Uterus (tissue), 4 donors: ENCODE results near the gene TMEM150A. TPM values are rescaled to one million over a fixed set of nuclear protein-coding genes. Genes with fewer than 3 reads are reported as not detected.
A peak's percentile ranks its signal among the peaks of the same experiment; 100 is the strongest.

Experiments used
- DNase-seq, 2 donors: peaks; one replicate each; pipeline ENCODE4 v3.0.0-alpha.2; 2019 to 2020
- H3K27ac ChIP-seq, 2 donors: fragments of 200-600 bp; sonication (generic); 1 replicate in 1 of 2; 2 replicates in 1 of 2; pipeline ENCODE4 v1.5.1; 2016 to 2018
- H3K27me3 ChIP-seq, 2 donors: fragments of 200-600 bp; sonication (generic); one replicate each; pipeline ENCODE4 v1.5.1; 2018 to 2019; ENCODE audit warnings: control low read depth in 1 of 2
- H3K36me3 ChIP-seq, 2 donors: fragments of 200-600 bp; sonication (generic); one replicate each; pipeline ENCODE4 v1.5.1; 2019; ENCODE audit warnings: control low read depth in 1 of 2
- H3K4me1 ChIP-seq, 2 donors: fragments of 200-600 bp; sonication (generic); one replicate each; pipeline ENCODE4 v1.5.1; 2018 to 2019; ENCODE audit warnings: control low read depth in 1 of 2
- H3K4me3 ChIP-seq, 2 donors: fragments of 200-600 bp; sonication (generic); 1 replicate in 1 of 2; 2 replicates in 1 of 2; pipeline ENCODE4 v1.5.1; 2018 to 2019; ENCODE audit warnings: mild to moderate bottlenecking in 1 of 2
- H3K9me3 ChIP-seq, 2 donors: fragments of 200-600 bp; sonication (generic); one replicate each; pipeline ENCODE4 v1.5.1; 2019; ENCODE audit warnings: control low read depth in 1 of 2
- CTCF ChIP-seq, 4 experiments: fragments of 200-600 bp in 2 of 4; fragments of 450-650 bp in 2 of 4; sonication (generic) in 2 of 4; IDR thresholded peaks; one replicate each; pipeline ENCODE4 v1.5.1; 2016 to 2019; ENCODE audit warnings: antibody characterized with exemption in 4 of 4, mild to moderate bottlenecking in 2 of 4, moderate library complexity in 1 of 4
- POLR2A ChIP-seq, 2 donors: fragments of 450-650 bp; IDR thresholded peaks; one replicate each; pipeline ENCODE4 v1.6.1; 2016; ENCODE audit warnings: antibody characterized with exemption in 2 of 2, mild to moderate bottlenecking in 1 of 2, moderate library complexity in 1 of 2
- intact Hi-C: fragments of 100-400 bp; cut with DNase I; formaldehyde crosslinking; loops from one replicate; pipeline ENCODE4 v1.15.1; 2023; ENCODE audit warnings: low total_unique reads
- total RNA-seq, 4 donors: library from RNA; depleted of rRNA in 3 of 4; stranded (reverse); fragments of >200 nt in 3 of 4; gene quantifications; one replicate each; pipeline versions ENCODE4 v1.1.0 to v1.2.4, GENCODE V29; 2014 to 2023
- donor health status: DM: yes; HTN: yes; CAD: no.

Gene TMEM150A
- total RNA-seq, 4 donors from 2014 or later, result 2.6 to 24.1 (median 7.8) TPM; not detected in 1

- Histone ChIP-seq H3K36me3 (no peaks in the 10 kb centered on the region), H3K9me3 (no peaks in the 10 kb centered on the region), H3K27me3 (no peaks in the 10 kb centered on the region), H3K27ac (no peak overlapping the region), H3K4me3 (no peak overlapping the region), H3K4me1 (peaks cover 8 to 11% of the 10 kb centered on the region in 2 donors)
- no peak for DNase-seq
- intact Hi-C loops, result no loop called here
- TF ChIP-seq CTCF (IDR thresholded peaks at IDR 0.05) (no peak), POLR2A (IDR thresholded peaks at IDR 0.05) (no peak)
These were observed 11.4 kb upstream of the TMEM150A start for GRCh38 chr2:85613717-85614515.

GRCh38 chr2:85611705-85612587 lies 9.4 kb upstream of the TMEM150A start, which contains the start of gene C2orf68:
C2orf68 (minus strand) TSS chr2:85612066; CDS start chr2:85611984, 82 bp downstream.
- peak within 1 kb of the TSS; percentile 62 to 97 for H3K4me3 ChIP-seq
- DNase-seq, result peak; percentile 87 to 89
- H3K27me3 ChIP-seq, result no peaks in the 10 kb centered on the region
- H3K9me3 ChIP-seq, result no peaks in the 10 kb centered on the region
- TF ChIP-seq CTCF (IDR thresholded peaks at IDR 0.05) (no peak), POLR2A (IDR thresholded peaks at IDR 0.05) (peak in 1 of 2 donors; percentile 74)
- peak within 1 kb of the TSS; percentile 75 to 86 for H3K27ac ChIP-seq
- peaks cover 0 to 5% of the 10 kb centered on the region in 2 donors for H3K4me1 ChIP-seq
- intact Hi-C loops, result no loop called here
- no peaks in the 10 kb centered on the region for H3K36me3 ChIP-seq

- peaks cover 0 to 3% of the 10 kb centered on the region in 2 donors for H3K4me1 ChIP-seq
- H3K4me3 ChIP-seq, result peak overlapping the region; percentile 62 to 97
- H3K27ac ChIP-seq, result peak overlapping the region; percentile 75 to 86
- intact Hi-C loops, result no loop called here
- H3K36me3 ChIP-seq, result no peaks in the 10 kb centered on the region
- DNase-seq, result no peak
- no peaks in the 10 kb centered on the region for H3K27me3 ChIP-seq
- TF ChIP-seq POLR2A (IDR thresholded peaks at IDR 0.05) (no peak), CTCF (IDR thresholded peaks at IDR 0.05) (no peak)
- H3K9me3 ChIP-seq, result no peaks in the 10 kb centered on the region
These were observed 8.8 kb upstream of the TMEM150A start for GRCh38 chr2:85611217-85611704.

GRCh38 chr2:85607268-85608215 lies 5.0 kb upstream of the TMEM150A start:
- Histone ChIP-seq H3K9me3 (no peaks in the 10 kb centered on the region), H3K4me3 (no peak overlapping the region), H3K27me3 (no peaks in the 10 kb centered on the region), H3K4me1 (peaks cover 6 to 18% of the 10 kb centered on the region in 2 donors), H3K27ac (peak overlapping the region in 1 of 2 donors; percentile 10), H3K36me3 (no peaks in the 10 kb centered on the region)
- no peak for DNase-seq
- TF ChIP-seq POLR2A (IDR thresholded peaks at IDR 0.05), result no peak
- TF ChIP-seq CTCF (IDR thresholded peaks at IDR 0.05), result no peak
- intact Hi-C loops, result no loop called here
